Chondrocyte (in vitro differentiated cells): ENCODE results near the gene SYNPR. TPM values are rescaled to one million over a fixed set of nuclear protein-coding genes. Genes with fewer than 3 reads are reported as not detected.

ENCODE experiments used
- DNase-seq: peaks from one replicate; pipeline ENCODE4 v3.0.0; 2021; ENCODE audit warnings: mixed read lengths, low spot score
- H3K27ac Mint-ChIP-seq: one replicate; pipeline ENCODE4 v1.8.0; 2021; ENCODE audit warnings: mild to moderate bottlenecking, moderate library complexity, mixed read lengths; ENCODE audit not compliant: unreplicated experiment
- H3K27me3 Mint-ChIP-seq: 2 replicates; pipeline ENCODE4 v1.8.0; 2021; ENCODE audit warnings: low read depth, mixed read lengths
- H3K36me3 Mint-ChIP-seq: 2 replicates; pipeline ENCODE4 v1.8.0; 2021; ENCODE audit warnings: low read depth, mixed read lengths
- H3K4me1 Mint-ChIP-seq: 2 replicates; pipeline ENCODE4 v1.8.0; 2021; ENCODE audit warnings: low read depth, mild to moderate bottlenecking, mixed read lengths
- H3K4me3 Mint-ChIP-seq: one replicate; pipeline ENCODE4 v1.8.0; 2021; ENCODE audit warnings: mild to moderate bottlenecking, moderate library complexity, mixed read lengths; ENCODE audit not compliant: unreplicated experiment
- H3K9me3 Mint-ChIP-seq: 2 replicates; pipeline ENCODE4 v1.8.0; 2021; ENCODE audit warnings: low read depth, mixed read lengths
- CTCF ChIP-seq: fragments of 200-600 bp; sonication (generic); IDR thresholded peaks from 2 replicates; pipeline ENCODE4 v1.5.0; 2021; ENCODE audit warnings: antibody characterized with exemption, mild to moderate bottlenecking, moderate library complexity
- total RNA-seq: library from RNA; stranded (reverse); gene quantifications from 3 replicates; pipeline ENCODE4 v1.2.1, GENCODE V29; 2021

Gene SYNPR
- total RNA-seq, 1 donor from 2014 or later = not detected

- no peaks in the 10 kb centered on the region for H3K4me1 Mint-ChIP-seq
- H3K27me3 Mint-ChIP-seq = peaks cover 15% of the 10 kb centered on the region
Observed at GRCh38 chr3:63290686-63291085, 12.6 kb downstream of the SYNPR start.

GRCh38 chr3:63294332-63294731, 16.2 kb downstream of the SYNPR start:
- no peak for DNase-seq
- Mint-ChIP-seq H3K9me3 (peaks cover 1% of the 10 kb centered on the region), H3K4me1 (no peaks in the 10 kb centered on the region), H3K27ac (no peak overlapping the region), H3K4me3 (no peak overlapping the region), H3K27me3 (peaks cover 4% of the 10 kb centered on the region), H3K36me3 (no peaks in the 10 kb centered on the region)
- no peak for TF ChIP-seq CTCF

More at GRCh38 chr3:63290686-63291085, 12.6 kb downstream of the SYNPR start:
- Mint-ChIP-seq H3K4me3 (no peak overlapping the region), H3K36me3 (no peaks in the 10 kb centered on the region), H3K27ac (no peak overlapping the region), H3K9me3 (no peaks in the 10 kb centered on the region)
- DNase-seq = no peak
- no peak for TF ChIP-seq CTCF

- Mint-ChIP-seq H3K4me1 (no peaks in the 10 kb centered on the region), H3K9me3 (peaks cover 3% of the 10 kb centered on the region), H3K27ac (no peak overlapping the region), H3K27me3 (peaks cover 4% of the 10 kb centered on the region), H3K36me3 (no peaks in the 10 kb centered on the region), H3K4me3 (no peak overlapping the region)
- TF ChIP-seq CTCF = no peak
- no peak for DNase-seq
Observed at GRCh38 chr3:63295356-63295755, 17.2 kb downstream of the SYNPR start.

- Mint-ChIP-seq H3K4me3 (no peak overlapping the region), H3K9me3 (peaks cover 3% of the 10 kb centered on the region), H3K27ac (no peak overlapping the region), H3K36me3 (no peaks in the 10 kb centered on the region), H3K4me1 (no peaks in the 10 kb centered on the region), H3K27me3 (peaks cover 3% of the 10 kb centered on the region)
- TF ChIP-seq CTCF = no peak
- DNase-seq = no peak
Observed at GRCh38 chr3:63295806-63296205, 17.7 kb downstream of the SYNPR start.

- no peaks in the 10 kb centered on the region for H3K4me1 Mint-ChIP-seq
- no peak for TF ChIP-seq CTCF
- no peak for DNase-seq
- no peak overlapping the region for H3K27ac Mint-ChIP-seq
- H3K9me3 Mint-ChIP-seq = peaks cover 3% of the 10 kb centered on the region
- H3K4me3 Mint-ChIP-seq = no peak overlapping the region
- H3K27me3 Mint-ChIP-seq = peaks cover 1% of the 10 kb centered on the region
- H3K36me3 Mint-ChIP-seq = no peaks in the 10 kb centered on the region
Observed at GRCh38 chr3:63296249-63296648, 18.1 kb downstream of the SYNPR start.
